Measurements from ENCODE around the gene PLXND1.

The PLXND1 gene

GRCh38 chr3:129572603-129573002, 33.9 kb downstream of the PLXND1 start:
- peaks cover 16% of the 10 kb centered on the region for H3K4me1 ChIP-seq (ENCODE audit: control insufficient read depth, insufficient read depth, low read length)
- no peaks in the 10 kb centered on the region for H3K9me3 ChIP-seq (ENCODE audit: control insufficient read depth, low read length)
- no peak overlapping the region for H3K4me3 ChIP-seq (ENCODE audit: low read length)
- no peak overlapping the region for H3K9ac ChIP-seq (ENCODE audit: low read length)
- H3K36me3 ChIP-seq (ENCODE audit: control insufficient read depth, insufficient read depth, low read length): peaks cover 5% of the 10 kb centered on the region
- no peaks in the 10 kb centered on the region for H3K27me3 ChIP-seq (ENCODE audit: control insufficient read depth, insufficient read depth, low read length)

- H3K9me3 ChIP-seq (ENCODE audit: control insufficient read depth, low read length): no peaks in the 10 kb centered on the region
- no peaks in the 10 kb centered on the region for H3K27me3 ChIP-seq (ENCODE audit: control insufficient read depth, insufficient read depth, low read length)
- H3K4me1 ChIP-seq (ENCODE audit: control insufficient read depth, insufficient read depth, low read length): peaks cover 11% of the 10 kb centered on the region
- H3K36me3 ChIP-seq (ENCODE audit: control insufficient read depth, insufficient read depth, low read length): peaks cover 5% of the 10 kb centered on the region
- no peak overlapping the region for H3K9ac ChIP-seq (ENCODE audit: low read length)
- H3K4me3 ChIP-seq (ENCODE audit: low read length): no peak overlapping the region
Measured at GRCh38 chr3:129571605-129572547, 34.6 kb downstream of the PLXND1 start.

- no peak overlapping the region for H3K4me3 ChIP-seq (ENCODE audit: low read length)
- H3K36me3 ChIP-seq (ENCODE audit: control insufficient read depth, insufficient read depth, low read length): peaks cover 5% of the 10 kb centered on the region
- H3K9me3 ChIP-seq (ENCODE audit: control insufficient read depth, low read length): no peaks in the 10 kb centered on the region
- no peak overlapping the region for H3K9ac ChIP-seq (ENCODE audit: low read length)
- H3K27me3 ChIP-seq (ENCODE audit: control insufficient read depth, insufficient read depth, low read length): no peaks in the 10 kb centered on the region
- H3K4me1 ChIP-seq (ENCODE audit: control insufficient read depth, insufficient read depth, low read length): no peaks in the 10 kb centered on the region
Measured at GRCh38 chr3:129569856-129570255, 36.6 kb downstream of the PLXND1 start.

- Histone ChIP-seq H3K4me1 (ENCODE audit: control insufficient read depth, insufficient read depth, low read length) (no peaks in the 10 kb centered on the region), H3K36me3 (ENCODE audit: control insufficient read depth, insufficient read depth, low read length) (peaks cover 5% of the 10 kb centered on the region), H3K4me3 (ENCODE audit: low read length) (no peak overlapping the region)
Measured at GRCh38 chr3:129567939-129568338, 38.5 kb downstream of the PLXND1 start.

GRCh38 chr3:129567176-129567705, 39.2 kb downstream of the PLXND1 start:
- H3K4me1 ChIP-seq (ENCODE audit: control insufficient read depth, insufficient read depth, low read length): no peaks in the 10 kb centered on the region
- H3K9ac ChIP-seq (ENCODE audit: low read length): no peak overlapping the region
- no peak overlapping the region for H3K4me3 ChIP-seq (ENCODE audit: low read length)
- peaks cover 5% of the 10 kb centered on the region for H3K36me3 ChIP-seq (ENCODE audit: control insufficient read depth, insufficient read depth, low read length)
- no peaks in the 10 kb centered on the region for H3K9me3 ChIP-seq (ENCODE audit: control insufficient read depth, low read length)
- H3K27me3 ChIP-seq (ENCODE audit: control insufficient read depth, insufficient read depth, low read length): no peaks in the 10 kb centered on the region

More at GRCh38 chr3:129567939-129568338, 38.5 kb downstream of the PLXND1 start:
- H3K9ac ChIP-seq (ENCODE audit: low read length): no peak overlapping the region
- H3K27me3 ChIP-seq (ENCODE audit: control insufficient read depth, insufficient read depth, low read length): no peaks in the 10 kb centered on the region
- no peaks in the 10 kb centered on the region for H3K9me3 ChIP-seq (ENCODE audit: control insufficient read depth, low read length)

- H3K36me3 ChIP-seq (ENCODE audit: control insufficient read depth, insufficient read depth, low read length): peaks cover 5% of the 10 kb centered on the region
- peaks cover 6% of the 10 kb centered on the region for H3K4me1 ChIP-seq (ENCODE audit: control insufficient read depth, insufficient read depth, low read length)
- H3K27me3 ChIP-seq (ENCODE audit: control insufficient read depth, insufficient read depth, low read length): no peaks in the 10 kb centered on the region
- no peaks in the 10 kb centered on the region for H3K9me3 ChIP-seq (ENCODE audit: control insufficient read depth, low read length)
- no peak overlapping the region for H3K4me3 ChIP-seq (ENCODE audit: low read length)
- no peak overlapping the region for H3K9ac ChIP-seq (ENCODE audit: low read length)
Measured at GRCh38 chr3:129565902-129566301, 40.6 kb downstream of the PLXND1 start.

- Histone ChIP-seq H3K9ac (ENCODE audit: low read length) (no peak overlapping the region), H3K4me1 (ENCODE audit: control insufficient read depth, insufficient read depth, low read length) (peaks cover 14% of the 10 kb centered on the region), H3K36me3 (ENCODE audit: control insufficient read depth, insufficient read depth, low read length) (peaks cover 5% of the 10 kb centered on the region)
Measured at GRCh38 chr3:129564981-129565644, 41.4 kb downstream of the PLXND1 start.

GRCh38 chr3:129563850-129564535, 42.5 kb downstream of the PLXND1 start:
- Histone ChIP-seq H3K4me1 (ENCODE audit: control insufficient read depth, insufficient read depth, low read length) (peaks cover 16% of the 10 kb centered on the region), H3K27me3 (ENCODE audit: control insufficient read depth, insufficient read depth, low read length) (no peaks in the 10 kb centered on the region), H3K9me3 (ENCODE audit: control insufficient read depth, low read length) (no peaks in the 10 kb centered on the region), H3K36me3 (ENCODE audit: control insufficient read depth, insufficient read depth, low read length) (no peaks in the 10 kb centered on the region), H3K4me3 (ENCODE audit: low read length) (no peak overlapping the region), H3K9ac (ENCODE audit: low read length) (no peak overlapping the region)

More at GRCh38 chr3:129564981-129565644, 41.4 kb downstream of the PLXND1 start:
- H3K9me3 ChIP-seq (ENCODE audit: control insufficient read depth, low read length): no peaks in the 10 kb centered on the region
- no peak overlapping the region for H3K4me3 ChIP-seq (ENCODE audit: low read length)
- H3K27me3 ChIP-seq (ENCODE audit: control insufficient read depth, insufficient read depth, low read length): no peaks in the 10 kb centered on the region

GRCh38 chr3:129563332-129563731, 43.1 kb downstream of the PLXND1 start:
- Histone ChIP-seq H3K27me3 (ENCODE audit: control insufficient read depth, insufficient read depth, low read length) (no peaks in the 10 kb centered on the region), H3K4me1 (ENCODE audit: control insufficient read depth, insufficient read depth, low read length) (peaks cover 16% of the 10 kb centered on the region), H3K9me3 (ENCODE audit: control insufficient read depth, low read length) (no peaks in the 10 kb centered on the region), H3K9ac (ENCODE audit: low read length) (no peak overlapping the region), H3K36me3 (ENCODE audit: control insufficient read depth, insufficient read depth, low read length) (no peaks in the 10 kb centered on the region), H3K4me3 (ENCODE audit: low read length) (no peak overlapping the region)

GRCh38 chr3:129562803-129563202, 43.7 kb downstream of the PLXND1 start:
- Histone ChIP-seq H3K9me3 (ENCODE audit: control insufficient read depth, low read length) (no peaks in the 10 kb centered on the region), H3K4me3 (ENCODE audit: low read length) (no peak overlapping the region), H3K27me3 (ENCODE audit: control insufficient read depth, insufficient read depth, low read length) (no peaks in the 10 kb centered on the region), H3K36me3 (ENCODE audit: control insufficient read depth, insufficient read depth, low read length) (no peaks in the 10 kb centered on the region), H3K4me1 (ENCODE audit: control insufficient read depth, insufficient read depth, low read length) (peaks cover 16% of the 10 kb centered on the region), H3K9ac (ENCODE audit: low read length) (no peak overlapping the region)

- Histone ChIP-seq H3K27me3 (ENCODE audit: control insufficient read depth, insufficient read depth, low read length) (no peaks in the 10 kb centered on the region), H3K36me3 (ENCODE audit: control insufficient read depth, insufficient read depth, low read length) (no peaks in the 10 kb centered on the region), H3K9me3 (ENCODE audit: control insufficient read depth, low read length) (no peaks in the 10 kb centered on the region), H3K4me3 (ENCODE audit: low read length) (no peak overlapping the region), H3K9ac (ENCODE audit: low read length) (no peak overlapping the region), H3K4me1 (ENCODE audit: control insufficient read depth, insufficient read depth, low read length) (peaks cover 16% of the 10 kb centered on the region)
Measured at GRCh38 chr3:129561619-129562248, 44.7 kb downstream of the PLXND1 start.

Measured in mucosa of stomach (tissue), 1 donor.